ENCODE results near the gene ACBD6. TPM values are rescaled to one million over a fixed set of nuclear protein-coding genes. Genes with fewer than 3 reads are reported as not detected.

The ACBD6 gene
- total RNA-seq, 1 experiment from 2014 or later, result 48.5 TPM

DNA sequence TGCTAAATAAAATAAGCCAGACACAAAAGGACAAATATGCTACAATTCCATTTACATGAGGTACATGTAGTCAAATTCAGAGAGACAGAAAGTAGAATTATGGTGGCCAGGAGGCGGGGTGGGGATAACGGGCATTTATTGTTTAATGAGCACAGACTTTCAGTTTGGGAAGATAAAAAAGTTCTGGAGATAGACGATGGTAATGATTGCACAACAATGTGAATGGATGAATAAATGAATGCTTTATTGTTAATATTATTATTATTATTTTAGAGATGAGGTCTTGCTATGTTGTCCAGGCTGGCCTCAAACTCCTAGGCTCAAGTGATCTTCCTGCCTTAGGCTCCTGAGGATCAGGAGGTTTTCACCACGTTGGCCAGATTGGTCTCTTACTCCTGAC is 150.4 kb downstream of the ACBD6 start:
- TF ChIP-seq, protein P1, sequence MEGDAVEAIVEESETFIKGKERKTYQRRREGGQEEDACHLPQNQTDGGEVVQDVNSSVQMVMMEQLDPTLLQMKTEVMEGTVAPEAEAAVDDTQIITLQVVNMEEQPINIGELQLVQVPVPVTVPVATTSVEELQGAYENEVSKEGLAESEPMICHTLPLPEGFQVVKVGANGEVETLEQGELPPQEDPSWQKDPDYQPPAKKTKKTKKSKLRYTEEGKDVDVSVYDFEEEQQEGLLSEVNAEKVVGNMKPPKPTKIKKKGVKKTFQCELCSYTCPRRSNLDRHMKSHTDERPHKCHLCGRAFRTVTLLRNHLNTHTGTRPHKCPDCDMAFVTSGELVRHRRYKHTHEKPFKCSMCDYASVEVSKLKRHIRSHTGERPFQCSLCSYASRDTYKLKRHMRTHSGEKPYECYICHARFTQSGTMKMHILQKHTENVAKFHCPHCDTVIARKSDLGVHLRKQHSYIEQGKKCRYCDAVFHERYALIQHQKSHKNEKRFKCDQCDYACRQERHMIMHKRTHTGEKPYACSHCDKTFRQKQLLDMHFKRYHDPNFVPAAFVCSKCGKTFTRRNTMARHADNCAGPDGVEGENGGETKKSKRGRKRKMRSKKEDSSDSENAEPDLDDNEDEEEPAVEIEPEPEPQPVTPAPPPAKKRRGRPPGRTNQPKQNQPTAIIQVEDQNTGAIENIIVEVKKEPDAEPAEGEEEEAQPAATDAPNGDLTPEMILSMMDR (IDR thresholded peaks at IDR 0.05), result no peak
- TF ChIP-seq, protein P2, sequence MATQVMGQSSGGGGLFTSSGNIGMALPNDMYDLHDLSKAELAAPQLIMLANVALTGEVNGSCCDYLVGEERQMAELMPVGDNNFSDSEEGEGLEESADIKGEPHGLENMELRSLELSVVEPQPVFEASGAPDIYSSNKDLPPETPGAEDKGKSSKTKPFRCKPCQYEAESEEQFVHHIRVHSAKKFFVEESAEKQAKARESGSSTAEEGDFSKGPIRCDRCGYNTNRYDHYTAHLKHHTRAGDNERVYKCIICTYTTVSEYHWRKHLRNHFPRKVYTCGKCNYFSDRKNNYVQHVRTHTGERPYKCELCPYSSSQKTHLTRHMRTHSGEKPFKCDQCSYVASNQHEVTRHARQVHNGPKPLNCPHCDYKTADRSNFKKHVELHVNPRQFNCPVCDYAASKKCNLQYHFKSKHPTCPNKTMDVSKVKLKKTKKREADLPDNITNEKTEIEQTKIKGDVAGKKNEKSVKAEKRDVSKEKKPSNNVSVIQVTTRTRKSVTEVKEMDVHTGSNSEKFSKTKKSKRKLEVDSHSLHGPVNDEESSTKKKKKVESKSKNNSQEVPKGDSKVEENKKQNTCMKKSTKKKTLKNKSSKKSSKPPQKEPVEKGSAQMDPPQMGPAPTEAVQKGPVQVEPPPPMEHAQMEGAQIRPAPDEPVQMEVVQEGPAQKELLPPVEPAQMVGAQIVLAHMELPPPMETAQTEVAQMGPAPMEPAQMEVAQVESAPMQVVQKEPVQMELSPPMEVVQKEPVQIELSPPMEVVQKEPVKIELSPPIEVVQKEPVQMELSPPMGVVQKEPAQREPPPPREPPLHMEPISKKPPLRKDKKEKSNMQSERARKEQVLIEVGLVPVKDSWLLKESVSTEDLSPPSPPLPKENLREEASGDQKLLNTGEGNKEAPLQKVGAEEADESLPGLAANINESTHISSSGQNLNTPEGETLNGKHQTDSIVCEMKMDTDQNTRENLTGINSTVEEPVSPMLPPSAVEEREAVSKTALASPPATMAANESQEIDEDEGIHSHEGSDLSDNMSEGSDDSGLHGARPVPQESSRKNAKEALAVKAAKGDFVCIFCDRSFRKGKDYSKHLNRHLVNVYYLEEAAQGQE (IDR thresholded peaks at IDR 0.05; ENCODE audit: insufficient read depth in 1 of 2, low read depth in 2 of 2, low read length in 1 of 2), result no peak
- TF ChIP-seq POLR2AphosphoS5 (IDR thresholded peaks at IDR 0.05; ENCODE audit: low read depth, low read length), result no peak
- no peak for TF ChIP-seq TCF7L2 (IDR thresholded peaks at IDR 0.05; ENCODE audit: low read depth, low read length)
- TF ChIP-seq SIN3A (IDR thresholded peaks at IDR 0.05; ENCODE audit: borderline replicate concordance, insufficient read depth, low read depth, low read length), result no peak
- in situ Hi-C loops (cut with HindIII; ENCODE audit: low pct_unique_long_range_greater_than_20kb, low sequenced_read_pairs), result no loop called here
- ATAC-seq (no peak), DNase-seq (ENCODE audit: low read depth, low spot score) (no peak)
- intact Hi-C loops (cut with micrococcal nuclease; ENCODE audit: unreplicated experiment), result no loop called here
- H3K27ac ChIP-seq (ENCODE audit: low read length), result no peak overlapping the region
- H3K27me3 ChIP-seq (ENCODE audit: control insufficient read depth, insufficient read depth, low read length), result no peaks in the 10 kb centered on the region
- ChIA-PET CTCF (no interaction called here), POLR2A (no interaction called here)
- H3K4me1 ChIP-seq (ENCODE audit: control insufficient read depth, insufficient read depth, low read length), result no peaks in the 10 kb centered on the region; the same call in 1 of the 2 replicates
- no TSS peak for BruUV-seq (replicated peaks)
- no peak overlapping the region for H3K4me3 ChIP-seq (ENCODE audit: low read depth in 2 of 2, low read length in 2 of 2)
- no peaks in the 10 kb centered on the region for H3K36me3 ChIP-seq (ENCODE audit: control insufficient read depth, insufficient read depth, low read length)
- no peaks in the 10 kb centered on the region for H3K9me3 ChIP-seq (ENCODE audit: control insufficient read depth, insufficient read depth, low read depth, low read length)

DNA sequence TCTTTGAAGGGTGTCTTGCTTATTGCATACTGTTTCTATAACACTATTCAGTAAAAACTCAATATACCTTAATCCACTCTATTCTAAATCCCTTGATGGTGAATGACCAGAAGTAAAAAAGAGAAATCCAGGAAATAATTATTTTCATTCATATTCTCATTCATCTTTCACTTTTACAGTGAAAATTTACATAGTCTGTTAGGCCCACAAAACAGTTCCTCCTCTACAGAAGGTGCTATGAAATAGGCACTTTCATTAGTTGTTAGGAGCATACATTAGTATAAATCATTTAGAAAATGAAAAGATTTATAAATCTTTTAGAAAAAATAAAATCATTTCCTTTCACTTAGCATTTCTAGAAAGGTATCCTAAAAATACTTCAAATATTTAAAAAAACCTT is 157.2 kb downstream of the ACBD6 start:
- ChIA-PET POLR2A (no interaction called here), CTCF (no interaction called here)
- ATAC-seq (no peak), DNase-seq (ENCODE audit: low read depth, low spot score) (no peak)
- intact Hi-C loops (cut with micrococcal nuclease; ENCODE audit: unreplicated experiment), result no loop called here
- peaks cover 3% of the 10 kb centered on the region; the same call in 1 of the 2 replicates for H3K4me1 ChIP-seq (ENCODE audit: control insufficient read depth, insufficient read depth, low read length)
- no peaks in the 10 kb centered on the region for H3K36me3 ChIP-seq (ENCODE audit: control insufficient read depth, insufficient read depth, low read length)
- no peak overlapping the region for H3K27ac ChIP-seq (ENCODE audit: low read length)
- TF ChIP-seq POLR2AphosphoS5 (IDR thresholded peaks at IDR 0.05; ENCODE audit: low read depth, low read length) (no peak), SIN3A (IDR thresholded peaks at IDR 0.05; ENCODE audit: borderline replicate concordance, insufficient read depth, low read depth, low read length) (no peak), TCF7L2 (IDR thresholded peaks at IDR 0.05; ENCODE audit: low read depth, low read length) (no peak)
- TF ChIP-seq, protein P2 (IDR thresholded peaks at IDR 0.05; ENCODE audit: insufficient read depth in 1 of 2, low read depth in 2 of 2, low read length in 1 of 2), result no peak
- in situ Hi-C loops (cut with HindIII; ENCODE audit: low pct_unique_long_range_greater_than_20kb, low sequenced_read_pairs), result no loop called here
- no peak overlapping the region for H3K4me3 ChIP-seq (ENCODE audit: low read depth in 2 of 2, low read length in 2 of 2)
- BruUV-seq (replicated peaks), result no TSS peak
- no peaks in the 10 kb centered on the region for H3K27me3 ChIP-seq (ENCODE audit: control insufficient read depth, insufficient read depth, low read length)
- H3K9me3 ChIP-seq (ENCODE audit: control insufficient read depth, insufficient read depth, low read depth, low read length), result no peaks in the 10 kb centered on the region

All from Panc1 (cell line).